HEK293T (cell line): ENCODE data around the gene CHCT1.
A peak's percentile ranks its signal among the peaks of the same experiment; 100 is the strongest.
"Not testable (repeated sequence)": the region's sequence is repeated elsewhere in the genome, so short reads cannot be mapped to it uniquely, and the experiment has no call there.

Source experiments
- CTCF ChIA-PET: fragments of 350-600 bp; formaldehyde crosslinking; extraction: SDS; loops from one replicate; lab custom pipeline; 2021; ENCODE audit warnings: antibody characterized with exemption, inconsistent platforms; lab: Yijun Ruan, JAX
- POLR2A ChIA-PET: fragments of 350-600 bp; formaldehyde crosslinking; extraction: SDS; loops from one replicate; lab custom pipeline; 2020; ENCODE audit warnings: antibody characterized with exemption, inconsistent platforms; lab: Yijun Ruan, JAX
- DNase-seq: peaks from one replicate; pipeline ENCODE4 v3.0.0; 2012; ENCODE audit warnings: mixed read lengths; ENCODE audit errors: extremely low spot score
- ARNT ChIP-seq: fragments of 450-650 bp; IDR thresholded peaks from 2 replicates; pipeline ENCODE4 v1.6.1; 2017; ENCODE audit warnings: mild to moderate bottlenecking
- BHLHE40 ChIP-seq: fragments of 450-650 bp; IDR thresholded peaks from 2 replicates; pipeline ENCODE4 v1.6.1; 2016; ENCODE audit warnings: mild to moderate bottlenecking, moderate library complexity, borderline replicate concordance
- CTBP1 ChIP-seq: fragments of 450-650 bp; IDR thresholded peaks from 2 replicates; pipeline ENCODE4 v1.6.1; 2016; ENCODE audit warnings: borderline replicate concordance
- ELF4 ChIP-seq: fragments of 450-650 bp; IDR thresholded peaks from 2 replicates; pipeline ENCODE4 v1.6.1; 2017; ENCODE audit warnings: antibody characterized with exemption
- FOXA1 ChIP-seq: fragments of 450-650 bp; IDR thresholded peaks from 2 replicates; pipeline ENCODE4 v1.6.1; 2016; ENCODE audit warnings: mild to moderate bottlenecking
- FOXK2 ChIP-seq: fragments of 450-650 bp; IDR thresholded peaks from 2 replicates; pipeline ENCODE4 v1.6.1; 2016; ENCODE audit warnings: mild to moderate bottlenecking
- FOXM1 ChIP-seq: fragments of 450-650 bp; IDR thresholded peaks from 2 replicates; pipeline ENCODE4 v1.6.1; 2017; ENCODE audit warnings: mild to moderate bottlenecking, borderline replicate concordance
- HDGF ChIP-seq: fragments of 450-650 bp; IDR thresholded peaks from 2 replicates; pipeline ENCODE4 v1.6.1; 2017; ENCODE audit warnings: antibody characterized with exemption, borderline replicate concordance
- L3MBTL2 ChIP-seq: fragments of 450-650 bp; conservative IDR thresholded peaks from 2 replicates; pipeline ENCODE4 v1.6.1; 2016; ENCODE audit warnings: mild to moderate bottlenecking
- LEF1 ChIP-seq: fragments of 450-650 bp; IDR thresholded peaks from 2 replicates; pipeline ENCODE4 v1.6.1; 2017; ENCODE audit warnings: mild to moderate bottlenecking, borderline replicate concordance
- NFRKB ChIP-seq: fragments of 450-650 bp; IDR thresholded peaks from 2 replicates; pipeline ENCODE4 v1.6.1; 2016; ENCODE audit warnings: mild to moderate bottlenecking, moderate library complexity
- PKNOX1 ChIP-seq: fragments of 450-650 bp; IDR thresholded peaks from 2 replicates; pipeline ENCODE4 v1.6.1; 2016
- SP1 ChIP-seq: fragments of 450-650 bp; IDR thresholded peaks from 2 replicates; pipeline ENCODE4 v1.6.1; 2017
- SUZ12 ChIP-seq: fragments of 450-650 bp; IDR thresholded peaks from 2 replicates; pipeline ENCODE4 v1.6.1; 2016; ENCODE audit warnings: mild to moderate bottlenecking
- TARDBP ChIP-seq: fragments of 450-650 bp; IDR thresholded peaks from 2 replicates; pipeline ENCODE4 v1.6.1; 2016
- ZNF384 ChIP-seq: fragments of 450-650 bp; IDR thresholded peaks from 2 replicates; pipeline ENCODE4 v1.6.1; 2016

Gene CHCT1

GRCh38 chr17:60422162-60422665 is at the start of gene CHCT1:
Gene CHCT1 (plus strand): TSS chr17:60422489. CDS start chr17:60422593, 104 bp downstream.
- CTCF ChIA-PET: no interaction called here
- no peak for TF ChIP-seq SUZ12
- TF ChIP-seq TARDBP: no peak
- TF ChIP-seq CTBP1: no peak
- TF ChIP-seq FOXK2: no peak
- no peak for TF ChIP-seq PKNOX1
- no peak for TF ChIP-seq ELF4
- no peak for TF ChIP-seq FOXM1
- no peak for TF ChIP-seq L3MBTL2
- TF ChIP-seq ARNT: no peak
- no peak for TF ChIP-seq SP1
- TF ChIP-seq ZNF384: no peak
- no peak for TF ChIP-seq HDGF
- no peak for TF ChIP-seq FOXA1
- no peak for TF ChIP-seq NFRKB
- no peak for TF ChIP-seq LEF1
- POLR2A ChIA-PET: no interaction called here
- no peak for DNase-seq

DNA sequence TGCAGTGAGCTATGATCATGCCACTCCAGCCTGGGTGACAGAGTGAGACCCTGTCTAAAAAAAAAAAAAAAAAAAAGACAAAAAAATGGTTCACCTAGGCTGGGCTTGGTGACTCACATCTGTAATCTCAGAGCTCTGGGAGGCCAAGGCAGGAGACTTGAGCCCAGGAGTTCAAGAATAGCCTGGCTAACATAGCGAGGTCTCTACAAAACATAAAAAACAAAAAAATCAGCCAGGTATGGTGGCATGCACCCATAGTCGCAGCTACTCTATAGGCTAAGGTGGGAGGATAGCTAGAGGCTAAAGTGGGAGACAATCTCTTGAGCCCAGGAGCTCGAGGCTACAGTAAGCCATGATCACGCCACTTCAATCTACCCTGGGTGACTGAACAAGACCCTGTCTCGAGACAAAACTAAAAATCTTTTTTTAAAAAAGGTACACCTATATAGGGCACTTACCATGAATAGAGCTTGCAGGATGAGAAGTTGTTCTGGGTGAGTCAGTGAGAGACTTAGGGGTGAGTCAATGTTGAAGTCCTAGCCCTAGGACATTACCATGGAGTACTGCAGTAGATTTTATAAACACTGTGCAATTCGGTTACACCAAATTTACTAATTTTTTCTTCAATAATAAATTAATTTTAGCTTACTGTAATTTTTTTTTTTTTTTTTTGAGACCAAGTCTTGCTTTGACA is 49.4 kb upstream of the CHCT1 start:
- CTCF ChIA-PET: interaction anchor here (0.8 to 1.7 kb wide), 2 partner anchors 10 to 12 kb away, joined by 5 to 6 read pairs; no protein-coding TSS in a partner anchor
- POLR2A ChIA-PET: interaction anchor here (2.1 kb wide), 1 partner anchor 19 kb away, joined by 6 read pairs; the partner anchor contains the start of gene USP32
- TF ChIP-seq ZNF384 (peak; percentile 66), SP1 (no peak), CTBP1 (no peak), NFRKB (no peak), L3MBTL2 (no peak), LEF1 (no peak)
- no peak for DNase-seq

GRCh38 chr17:60378187-60378586 is 44.1 kb upstream of the CHCT1 start:
- POLR2A ChIA-PET, DNase-seq, CTCF ChIA-PET: not testable (repeated sequence)

GRCh38 chr17:60379461-60379860 is 42.8 kb upstream of the CHCT1 start:
- CTCF ChIA-PET, DNase-seq, POLR2A ChIA-PET: not testable (repeated sequence)

DNA sequence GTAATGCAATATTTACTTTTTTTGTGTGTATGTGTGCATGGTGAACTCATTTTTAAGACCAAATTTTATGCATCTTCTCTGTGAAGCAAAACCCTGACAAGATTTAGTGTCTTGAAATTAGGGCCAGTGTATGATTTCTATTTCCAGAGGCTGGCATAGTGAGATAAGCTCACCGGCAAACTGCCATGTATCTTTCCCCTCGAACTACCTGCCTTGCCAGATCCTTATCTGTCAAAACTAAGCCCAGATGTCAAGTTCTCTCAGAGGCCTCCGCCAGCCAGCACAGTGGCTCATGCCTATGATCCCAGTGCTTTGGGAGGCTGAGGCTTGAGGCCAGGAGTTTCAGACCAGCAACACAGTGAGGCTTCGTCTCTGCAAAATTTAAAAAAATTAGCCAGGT is 40.3 kb upstream of the CHCT1 start:
- ChIA-PET CTCF (interaction anchor here (1.8 kb wide), 1 partner anchor 8 kb away, joined by 5 read pairs; no protein-coding TSS in a partner anchor), POLR2A (no interaction called here)
- TF ChIP-seq FOXM1 (no peak), NFRKB (no peak), HDGF (no peak), L3MBTL2 (no peak), ELF4 (no peak), CTBP1 (no peak), SP1 (no peak), TARDBP (no peak), BHLHE40 (no peak), FOXK2 (no peak), LEF1 (no peak), ARNT (no peak), FOXA1 (no peak), PKNOX1 (no peak), ZNF384 (no peak), SUZ12 (no peak)
- DNase-seq: no peak

DNA sequence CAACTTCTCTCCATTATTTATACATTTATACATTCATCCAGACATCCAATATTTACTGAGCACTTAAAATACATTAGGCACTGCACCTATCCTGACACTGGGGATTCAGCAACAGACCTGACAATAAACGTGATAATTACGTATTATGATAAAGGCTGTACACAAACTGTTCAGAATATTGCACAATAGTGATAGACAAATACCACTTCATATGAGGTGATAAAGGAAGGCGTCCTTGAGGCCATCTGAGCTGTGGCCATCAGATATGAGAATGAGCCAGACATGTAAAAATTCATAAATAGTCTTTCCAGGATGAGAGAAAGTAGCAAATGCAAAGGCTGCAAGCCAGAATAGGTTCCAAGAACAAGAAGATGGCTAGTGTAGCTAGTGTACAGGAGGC is 38.9 kb upstream of the CHCT1 start:
- ChIA-PET POLR2A (interaction anchor here (1.1 to 1.3 kb wide), 3 partner anchors 12 to 216 kb away, joined by 3 to 4 read pairs (median 3); partner anchors contain the start of gene PPM1D), CTCF (interaction anchor here (1.8 kb wide), 1 partner anchor 10 kb away, joined by 5 read pairs; no protein-coding TSS in a partner anchor)
- TF ChIP-seq LEF1 (no peak), ZNF384 (no peak), ARNT (no peak), TARDBP (no peak), SUZ12 (no peak), NFRKB (no peak), FOXM1 (no peak), PKNOX1 (no peak), ELF4 (no peak), L3MBTL2 (no peak), FOXA1 (no peak), HDGF (no peak), SP1 (no peak), FOXK2 (no peak), CTBP1 (no peak), BHLHE40 (no peak)
- DNase-seq: no peak

- CTCF ChIA-PET: interaction anchor here (0.6 to 1.4 kb wide), 2 partner anchors 11 to 765 kb away, joined by 3 to 6 read pairs; partner anchors contain the start of gene CLTC
- POLR2A ChIA-PET, DNase-seq: not testable (repeated sequence)
Observed at GRCh38 chr17:60384921-60385320, 37.4 kb upstream of the CHCT1 start.
